NB4 (cell line): Measurements from ENCODE around the gene PDE4B.

Source experiments
- DNase-seq: peaks from one replicate; pipeline ENCODE4 v3.0.0; 2010; ENCODE audit warnings: low read depth
- H3K4me3 ChIP-seq: one replicate; pipeline ENCODE4 v1.5.1; 2011; ENCODE audit warnings: mild to moderate bottlenecking, low read depth, low read length, moderate library complexity
- CTCF ChIP-seq: IDR thresholded peaks from one replicate; pipeline ENCODE4 v1.5.1; 2012; ENCODE audit warnings: low read depth, low read length
- MAX ChIP-seq: IDR thresholded peaks from 2 replicates; pipeline ENCODE4 v1.6.1; 2011; ENCODE audit warnings: low read depth, low read length
- MYC ChIP-seq: IDR thresholded peaks from 2 replicates; pipeline ENCODE4 v1.6.1; 2011; ENCODE audit warnings: low read depth, low read length
- POLR2A ChIP-seq: IDR thresholded peaks from 2 replicates; pipeline ENCODE4 v1.6.1; 2011; ENCODE audit warnings: mild to moderate bottlenecking; ENCODE audit not compliant: insufficient read length; ENCODE audit errors: extremely low read depth

PDE4B gene

GRCh38 chr1:66266756-66267155, 474.1 kb downstream of the PDE4B start:
- no peak for DNase-seq
- TF ChIP-seq MYC (no peak), POLR2A (no peak), CTCF (no peak), MAX (no peak)
- no peak overlapping the region for H3K4me3 ChIP-seq

- no peak for DNase-seq
- TF ChIP-seq MYC: no peak
- no peak for TF ChIP-seq POLR2A
- TF ChIP-seq MAX: no peak
- no peak for TF ChIP-seq CTCF
These were observed 474.7 kb downstream of the PDE4B start for GRCh38 chr1:66267201-66267940.

GRCh38 chr1:66269222-66269621, 476.5 kb downstream of the PDE4B start:
- H3K4me3 ChIP-seq: no peak overlapping the region
- DNase-seq: no peak
- TF ChIP-seq CTCF: no peak
- no peak for TF ChIP-seq POLR2A

More at GRCh38 chr1:66267201-66267940, 474.7 kb downstream of the PDE4B start:
- no peak overlapping the region for H3K4me3 ChIP-seq

- TF ChIP-seq MAX (no peak), CTCF (no peak), MYC (no peak), POLR2A (no peak)
- DNase-seq: no peak
- H3K4me3 ChIP-seq: no peak overlapping the region
These were observed 477.6 kb downstream of the PDE4B start for GRCh38 chr1:66270119-66270812.

GRCh38 chr1:66271216-66271903, 478.7 kb downstream of the PDE4B start:
- no peak overlapping the region for H3K4me3 ChIP-seq
- peak; percentile 56 for DNase-seq
- TF ChIP-seq MYC (peak; percentile 42; the same call in 1 of the 2 replicates), MAX (peak; percentile 31; the same call in 1 of the 2 replicates), POLR2A (no peak)

GRCh38 chr1:66271904-66272254, 479.2 kb downstream of the PDE4B start:
- TF ChIP-seq MAX: no peak
- TF ChIP-seq POLR2A: no peak
- no peak for TF ChIP-seq CTCF
- no peak for TF ChIP-seq MYC
- no peak overlapping the region for H3K4me3 ChIP-seq
- no peak for DNase-seq
